ENCODE measurements around the gene RAMP3.

DNA sequence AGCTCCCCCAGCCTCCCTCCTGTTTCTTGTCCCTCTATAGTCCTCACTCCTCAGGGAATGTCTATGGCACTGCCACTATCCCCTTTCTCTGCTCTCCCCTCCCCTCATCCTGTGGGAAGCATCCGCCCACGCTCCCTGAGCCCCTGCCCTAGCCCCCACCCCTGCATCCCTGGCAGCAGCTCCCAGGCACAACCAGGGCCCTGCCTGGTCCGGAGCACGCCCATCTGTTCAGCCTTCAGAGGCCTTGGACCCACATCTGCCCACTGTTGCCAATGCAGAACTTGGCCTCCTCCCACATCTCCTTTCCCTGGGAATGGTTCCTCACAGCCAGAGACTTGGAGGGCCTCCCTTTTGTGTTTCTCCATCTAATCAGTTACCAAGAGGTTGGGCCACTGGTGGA is 25.7 kb upstream of the RAMP3 start:
- TF ChIP-seq CTCF (IDR thresholded peaks at IDR 0.05) (no peak), POLR2A (IDR thresholded peaks at IDR 0.05) (no peak)

Measured in uterus (tissue), 2 donors.